WTC11 (cell line): ENCODE measurements around the gene KANK3. TPM values are rescaled to one million over a fixed set of nuclear protein-coding genes. Genes with fewer than 3 reads are reported as not detected.

Experiments used
- ATAC-seq: fragments of 200-7000 bp; cut with Tn5 transposase; 2 replicates; pipeline ENCODE4 v1.10.0; 2021; ENCODE audit warnings: mild to moderate bottlenecking, moderate library complexity
- CTCF ChIA-PET: fragments of 300-600 bp; sonication (Branson Sonifier 250); formaldehyde crosslinking; loops from one replicate; lab custom pipeline; 2021; ENCODE audit warnings: antibody characterized with exemption; lab: Charles Lee
- POLR2A ChIA-PET: fragments of 350-600 bp; sonication (Branson Sonifier 250); formaldehyde crosslinking; loops from one replicate; lab custom pipeline; 2021; ENCODE audit warnings: antibody characterized with exemption; lab: Charles Lee
- DNase-seq: peaks from one replicate; pipeline ENCODE4 v3.0.0; 2021; ENCODE audit warnings: low spot score
- H3K27ac Mint-ChIP-seq: 2 replicates; pipeline ENCODE4 v1.8.0; 2021; ENCODE audit warnings: mixed read lengths
- H3K27me3 Mint-ChIP-seq: 2 replicates; pipeline ENCODE4 v1.8.0; 2021; ENCODE audit warnings: low read depth, mild to moderate bottlenecking, moderate library complexity, mixed read lengths
- H3K36me3 Mint-ChIP-seq: 2 replicates; pipeline ENCODE4 v1.8.0; 2021; ENCODE audit warnings: mixed read lengths
- H3K4me1 Mint-ChIP-seq: 2 replicates; pipeline ENCODE4 v1.8.0; 2022; ENCODE audit warnings: mixed read lengths
- H3K4me3 Mint-ChIP-seq: 2 replicates; pipeline ENCODE4 v1.8.0; 2021; ENCODE audit warnings: mild to moderate bottlenecking, moderate library complexity, mixed read lengths
- H3K9me3 Mint-ChIP-seq: 2 replicates; pipeline ENCODE4 v1.8.0; 2021; ENCODE audit warnings: mixed read lengths
- CBFB ChIP-seq: sonication (generic); formaldehyde crosslinking; IDR thresholded peaks from 2 replicates; pipeline ENCODE4 v1.8.1; 2022; ENCODE audit warnings: mild to moderate bottlenecking, low read depth, missing genetic modification reagents
- CREM ChIP-seq: sonication (generic); formaldehyde crosslinking; IDR thresholded peaks from 2 replicates; pipeline ENCODE4 v1.8.1; 2022; ENCODE audit warnings: mild to moderate bottlenecking, missing genetic modification reagents, moderate library complexity
- ETV6 ChIP-seq: sonication (generic); formaldehyde crosslinking; IDR thresholded peaks from 2 replicates; pipeline ENCODE4 v1.8.1; 2022; ENCODE audit warnings: mild to moderate bottlenecking, missing genetic modification reagents
- FOXK1 ChIP-seq: sonication (generic); formaldehyde crosslinking; IDR thresholded peaks from 2 replicates; pipeline ENCODE4 v1.8.0; 2022; ENCODE audit warnings: mild to moderate bottlenecking, moderate library complexity, missing genetic modification reagents
- MXD4 ChIP-seq: fragments of 250-450 bp; sonication (Bioruptor Pico); IDR thresholded peaks from 2 replicates; pipeline ENCODE4 v1.8.0; 2021; ENCODE audit warnings: mild to moderate bottlenecking, moderate library complexity, borderline replicate concordance
- PRDM15 ChIP-seq: sonication (generic); formaldehyde crosslinking; IDR thresholded peaks from 2 replicates; pipeline ENCODE4 v1.8.0; 2022; ENCODE audit warnings: missing genetic modification reagents
- RORB ChIP-seq: fragments of 250-450 bp; sonication (Bioruptor Pico); IDR thresholded peaks from 2 replicates; pipeline ENCODE4 v1.9.0; 2021; ENCODE audit warnings: mild to moderate bottlenecking
- TEAD1 ChIP-seq: sonication (generic); formaldehyde crosslinking; IDR thresholded peaks from 2 replicates; pipeline ENCODE4 v1.8.0; 2022; ENCODE audit warnings: mild to moderate bottlenecking, missing genetic modification reagents
- TEAD4 ChIP-seq: sonication (generic); formaldehyde crosslinking; IDR thresholded peaks from 2 replicates; pipeline ENCODE4 v1.8.0; 2022; ENCODE audit warnings: mild to moderate bottlenecking, missing genetic modification reagents
- USF2 ChIP-seq: sonication (generic); formaldehyde crosslinking; IDR thresholded peaks from 2 replicates; pipeline ENCODE4 v1.8.1; 2023; ENCODE audit warnings: mild to moderate bottlenecking, missing genetic modification reagents, moderate library complexity
- ZNF317 ChIP-seq: sonication (generic); formaldehyde crosslinking; IDR thresholded peaks from 2 replicates; pipeline ENCODE4 v1.8.1; 2023; ENCODE audit warnings: low read depth, mild to moderate bottlenecking, moderate library complexity, missing genetic modification reagents, borderline replicate concordance
- total RNA-seq: library from RNA; stranded (reverse); gene quantifications from 3 replicates; pipeline ENCODE4 v1.2.3, GENCODE V29; 2021
- TF ChIP-seq, protein P1 (sequence below): fragments of 250-450 bp; sonication (Bioruptor Pico); IDR thresholded peaks from 2 replicates; pipeline ENCODE4 v1.9.0; 2021; ENCODE audit warnings: mild to moderate bottlenecking
- TF ChIP-seq, protein P2 (sequence below): fragments of 250-450 bp; sonication (Bioruptor Pico); IDR thresholded peaks from 2 replicates; pipeline ENCODE4 v2.1.2; 2022; ENCODE audit warnings: mild to moderate bottlenecking, moderate library complexity
- TF ChIP-seq, protein P3 (sequence below): sonication (generic); formaldehyde crosslinking; conservative IDR thresholded peaks from 2 replicates; pipeline ENCODE4 v1.8.1; 2023; ENCODE audit warnings: mild to moderate bottlenecking, low read depth, missing genetic modification reagents, moderate library complexity
- TF ChIP-seq, protein P4 (sequence below): sonication (generic); formaldehyde crosslinking; IDR thresholded peaks from 2 replicates; pipeline ENCODE4 v1.8.1; 2022; ENCODE audit warnings: mild to moderate bottlenecking, moderate library complexity, missing genetic modification reagents
- TF ChIP-seq, protein P5 (sequence below): sonication (generic); formaldehyde crosslinking; IDR thresholded peaks from 2 replicates; pipeline ENCODE4 v1.8.0; 2023; ENCODE audit warnings: missing genetic modification reagents, mild to moderate bottlenecking, borderline replicate concordance

KANK3 gene
- total RNA-seq, 1 experiment from 2014 or later = 8.0 TPM

- TF ChIP-seq TEAD1 (CRISPR knock-in tag) (peak; percentile 93), MXD4 (CRISPR knock-in tag) (no peak), CREM (CRISPR knock-in tag) (no peak), CBFB (CRISPR knock-in tag) (no peak), FOXK1 (no peak; the same call in 1 of the 2 replicates)
- TF ChIP-seq, protein P1, sequence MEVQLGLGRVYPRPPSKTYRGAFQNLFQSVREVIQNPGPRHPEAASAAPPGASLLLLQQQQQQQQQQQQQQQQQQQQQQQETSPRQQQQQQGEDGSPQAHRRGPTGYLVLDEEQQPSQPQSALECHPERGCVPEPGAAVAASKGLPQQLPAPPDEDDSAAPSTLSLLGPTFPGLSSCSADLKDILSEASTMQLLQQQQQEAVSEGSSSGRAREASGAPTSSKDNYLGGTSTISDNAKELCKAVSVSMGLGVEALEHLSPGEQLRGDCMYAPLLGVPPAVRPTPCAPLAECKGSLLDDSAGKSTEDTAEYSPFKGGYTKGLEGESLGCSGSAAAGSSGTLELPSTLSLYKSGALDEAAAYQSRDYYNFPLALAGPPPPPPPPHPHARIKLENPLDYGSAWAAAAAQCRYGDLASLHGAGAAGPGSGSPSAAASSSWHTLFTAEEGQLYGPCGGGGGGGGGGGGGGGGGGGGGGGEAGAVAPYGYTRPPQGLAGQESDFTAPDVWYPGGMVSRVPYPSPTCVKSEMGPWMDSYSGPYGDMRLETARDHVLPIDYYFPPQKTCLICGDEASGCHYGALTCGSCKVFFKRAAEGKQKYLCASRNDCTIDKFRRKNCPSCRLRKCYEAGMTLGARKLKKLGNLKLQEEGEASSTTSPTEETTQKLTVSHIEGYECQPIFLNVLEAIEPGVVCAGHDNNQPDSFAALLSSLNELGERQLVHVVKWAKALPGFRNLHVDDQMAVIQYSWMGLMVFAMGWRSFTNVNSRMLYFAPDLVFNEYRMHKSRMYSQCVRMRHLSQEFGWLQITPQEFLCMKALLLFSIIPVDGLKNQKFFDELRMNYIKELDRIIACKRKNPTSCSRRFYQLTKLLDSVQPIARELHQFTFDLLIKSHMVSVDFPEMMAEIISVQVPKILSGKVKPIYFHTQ (CRISPR knock-in tag) = no peak
- TF ChIP-seq, protein P2, sequence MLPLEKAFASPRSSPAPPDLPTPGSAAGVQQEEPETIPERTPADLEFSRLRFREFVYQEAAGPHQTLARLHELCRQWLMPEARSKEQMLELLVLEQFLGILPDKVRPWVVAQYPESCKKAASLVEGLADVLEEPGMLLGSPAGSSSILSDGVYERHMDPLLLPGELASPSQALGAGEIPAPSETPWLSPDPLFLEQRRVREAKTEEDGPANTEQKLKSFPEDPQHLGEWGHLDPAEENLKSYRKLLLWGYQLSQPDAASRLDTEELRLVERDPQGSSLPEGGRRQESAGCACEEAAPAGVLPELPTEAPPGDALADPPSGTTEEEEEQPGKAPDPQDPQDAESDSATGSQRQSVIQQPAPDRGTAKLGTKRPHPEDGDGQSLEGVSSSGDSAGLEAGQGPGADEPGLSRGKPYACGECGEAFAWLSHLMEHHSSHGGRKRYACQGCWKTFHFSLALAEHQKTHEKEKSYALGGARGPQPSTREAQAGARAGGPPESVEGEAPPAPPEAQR (CRISPR knock-in tag) = no peak
- TF ChIP-seq, protein P3, sequence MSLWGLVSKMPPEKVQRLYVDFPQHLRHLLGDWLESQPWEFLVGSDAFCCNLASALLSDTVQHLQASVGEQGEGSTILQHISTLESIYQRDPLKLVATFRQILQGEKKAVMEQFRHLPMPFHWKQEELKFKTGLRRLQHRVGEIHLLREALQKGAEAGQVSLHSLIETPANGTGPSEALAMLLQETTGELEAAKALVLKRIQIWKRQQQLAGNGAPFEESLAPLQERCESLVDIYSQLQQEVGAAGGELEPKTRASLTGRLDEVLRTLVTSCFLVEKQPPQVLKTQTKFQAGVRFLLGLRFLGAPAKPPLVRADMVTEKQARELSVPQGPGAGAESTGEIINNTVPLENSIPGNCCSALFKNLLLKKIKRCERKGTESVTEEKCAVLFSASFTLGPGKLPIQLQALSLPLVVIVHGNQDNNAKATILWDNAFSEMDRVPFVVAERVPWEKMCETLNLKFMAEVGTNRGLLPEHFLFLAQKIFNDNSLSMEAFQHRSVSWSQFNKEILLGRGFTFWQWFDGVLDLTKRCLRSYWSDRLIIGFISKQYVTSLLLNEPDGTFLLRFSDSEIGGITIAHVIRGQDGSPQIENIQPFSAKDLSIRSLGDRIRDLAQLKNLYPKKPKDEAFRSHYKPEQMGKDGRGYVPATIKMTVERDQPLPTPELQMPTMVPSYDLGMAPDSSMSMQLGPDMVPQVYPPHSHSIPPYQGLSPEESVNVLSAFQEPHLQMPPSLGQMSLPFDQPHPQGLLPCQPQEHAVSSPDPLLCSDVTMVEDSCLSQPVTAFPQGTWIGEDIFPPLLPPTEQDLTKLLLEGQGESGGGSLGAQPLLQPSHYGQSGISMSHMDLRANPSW (CRISPR knock-in tag) = no peak
- TF ChIP-seq, protein P4, sequence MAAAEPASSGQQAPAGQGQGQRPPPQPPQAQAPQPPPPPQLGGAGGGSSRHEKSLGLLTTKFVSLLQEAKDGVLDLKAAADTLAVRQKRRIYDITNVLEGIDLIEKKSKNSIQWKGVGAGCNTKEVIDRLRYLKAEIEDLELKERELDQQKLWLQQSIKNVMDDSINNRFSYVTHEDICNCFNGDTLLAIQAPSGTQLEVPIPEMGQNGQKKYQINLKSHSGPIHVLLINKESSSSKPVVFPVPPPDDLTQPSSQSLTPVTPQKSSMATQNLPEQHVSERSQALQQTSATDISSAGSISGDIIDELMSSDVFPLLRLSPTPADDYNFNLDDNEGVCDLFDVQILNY (CRISPR knock-in tag) = 0 out of 2 replicates have a peak, but pooled peaks have one; percentile 13
These were observed at the start of gene KANK3 (continued) for GRCh38 chr19:8342684-8343482.

- Mint-ChIP-seq H3K4me3 (peak overlapping the region; percentile 27), H3K36me3 (peaks cover 7% of the 10 kb centered on the region), H3K4me1 (peaks cover 14% of the 10 kb centered on the region), H3K27me3 (no peaks in the 10 kb centered on the region), H3K27ac (peak overlapping the region; percentile 63; the same call in 1 of the 2 replicates), H3K9me3 (peaks cover 5% of the 10 kb centered on the region)
- ATAC-seq = no peak
- ChIA-PET POLR2A (interaction anchor here (0.7 to 2.2 kb wide), 2 partner anchors 25 to 28 kb away, joined by 3 to 12 read pairs; partner anchors contain the start of gene ANGPTL4), CTCF (interaction anchor here (0.5 to 4.2 kb wide), 5 partner anchors 21 to 299 kb away, joined by 3 to 47 read pairs (median 4); partner anchors contain the start of gene MARCHF2)
- no peak for DNase-seq
- TF ChIP-seq PRDM15 (CRISPR knock-in tag) (no peak), USF2 (no peak), ZNF317 (CRISPR knock-in tag) (no peak), TEAD4 (no peak), ETV6 (CRISPR knock-in tag) (no peak), RORB (no peak)
- TF ChIP-seq, protein P5, sequence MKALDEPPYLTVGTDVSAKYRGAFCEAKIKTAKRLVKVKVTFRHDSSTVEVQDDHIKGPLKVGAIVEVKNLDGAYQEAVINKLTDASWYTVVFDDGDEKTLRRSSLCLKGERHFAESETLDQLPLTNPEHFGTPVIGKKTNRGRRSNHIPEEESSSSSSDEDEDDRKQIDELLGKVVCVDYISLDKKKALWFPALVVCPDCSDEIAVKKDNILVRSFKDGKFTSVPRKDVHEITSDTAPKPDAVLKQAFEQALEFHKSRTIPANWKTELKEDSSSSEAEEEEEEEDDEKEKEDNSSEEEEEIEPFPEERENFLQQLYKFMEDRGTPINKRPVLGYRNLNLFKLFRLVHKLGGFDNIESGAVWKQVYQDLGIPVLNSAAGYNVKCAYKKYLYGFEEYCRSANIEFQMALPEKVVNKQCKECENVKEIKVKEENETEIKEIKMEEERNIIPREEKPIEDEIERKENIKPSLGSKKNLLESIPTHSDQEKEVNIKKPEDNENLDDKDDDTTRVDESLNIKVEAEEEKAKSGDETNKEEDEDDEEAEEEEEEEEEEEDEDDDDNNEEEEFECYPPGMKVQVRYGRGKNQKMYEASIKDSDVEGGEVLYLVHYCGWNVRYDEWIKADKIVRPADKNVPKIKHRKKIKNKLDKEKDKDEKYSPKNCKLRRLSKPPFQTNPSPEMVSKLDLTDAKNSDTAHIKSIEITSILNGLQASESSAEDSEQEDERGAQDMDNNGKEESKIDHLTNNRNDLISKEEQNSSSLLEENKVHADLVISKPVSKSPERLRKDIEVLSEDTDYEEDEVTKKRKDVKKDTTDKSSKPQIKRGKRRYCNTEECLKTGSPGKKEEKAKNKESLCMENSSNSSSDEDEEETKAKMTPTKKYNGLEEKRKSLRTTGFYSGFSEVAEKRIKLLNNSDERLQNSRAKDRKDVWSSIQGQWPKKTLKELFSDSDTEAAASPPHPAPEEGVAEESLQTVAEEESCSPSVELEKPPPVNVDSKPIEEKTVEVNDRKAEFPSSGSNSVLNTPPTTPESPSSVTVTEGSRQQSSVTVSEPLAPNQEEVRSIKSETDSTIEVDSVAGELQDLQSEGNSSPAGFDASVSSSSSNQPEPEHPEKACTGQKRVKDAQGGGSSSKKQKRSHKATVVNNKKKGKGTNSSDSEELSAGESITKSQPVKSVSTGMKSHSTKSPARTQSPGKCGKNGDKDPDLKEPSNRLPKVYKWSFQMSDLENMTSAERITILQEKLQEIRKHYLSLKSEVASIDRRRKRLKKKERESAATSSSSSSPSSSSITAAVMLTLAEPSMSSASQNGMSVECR (CRISPR knock-in tag) = no peak
These were observed 49.0 kb upstream of the KANK3 start for GRCh38 chr19:8392017-8392591.
